WERI-Rb-1 (cell line): ENCODE data around the gene TEX55.

Experiments
- DNase-seq: peaks from one replicate; pipeline ENCODE4 v3.0.0-alpha.2; 2020
- H3K27ac ChIP-seq: fragments of 250-450 bp; sonication (Bioruptor Pico); 2 replicates; pipeline ENCODE4 v1.5.1; 2020; ENCODE audit warnings: mild to moderate bottlenecking, moderate library complexity
- H3K27me3 ChIP-seq: fragments of 250-450 bp; sonication (Bioruptor Pico); 2 replicates; pipeline ENCODE4 v1.5.1; 2021; ENCODE audit warnings: mild to moderate bottlenecking, low read depth, moderate library complexity; ENCODE audit not compliant: insufficient read depth, severe bottlenecking
- H3K36me3 ChIP-seq: fragments of 250-450 bp; sonication (Bioruptor Pico); 2 replicates; pipeline ENCODE4 v1.5.1; 2020; ENCODE audit warnings: mild to moderate bottlenecking, moderate library complexity
- H3K4me3 ChIP-seq: 2 replicates; pipeline ENCODE4 v1.5.1; 2011; ENCODE audit warnings: low read depth, mild to moderate bottlenecking, control low read depth, low read length
- H3K9me3 ChIP-seq: fragments of 250-450 bp; sonication (Bioruptor Pico); 2 replicates; pipeline ENCODE4 v1.5.1; 2021; ENCODE audit warnings: mild to moderate bottlenecking, moderate library complexity; ENCODE audit not compliant: severe bottlenecking
- TF ChIP-seq, protein P1 (sequence below): IDR thresholded peaks from 2 replicates; pipeline ENCODE4 v1.5.1; 2011; ENCODE audit warnings: low read depth, mild to moderate bottlenecking, control low read depth, inconsistent platforms, low read length

Gene TEX55

DNA sequence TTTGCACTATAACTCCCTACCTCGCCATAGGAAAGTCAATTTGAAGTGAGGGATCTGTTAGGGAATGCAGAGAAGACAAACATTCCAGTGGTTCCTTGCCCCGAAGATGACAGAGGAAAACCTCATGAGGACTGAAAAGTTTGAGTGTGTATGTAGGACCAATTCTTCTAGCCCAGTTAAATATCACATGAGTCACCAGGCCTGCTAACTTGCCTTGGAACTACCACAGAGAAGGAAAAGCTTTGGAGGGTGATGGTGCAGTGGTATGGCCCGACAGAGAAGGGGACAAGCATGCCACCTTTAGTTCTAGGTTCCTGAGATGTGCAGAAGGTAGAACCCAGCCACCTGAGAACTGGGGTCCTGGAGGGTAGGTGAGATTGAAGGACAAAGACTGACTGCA lies 24.9 kb downstream of the TEX55 start:
- H3K27me3 ChIP-seq, result peaks cover 7% of the 10 kb centered on the region
- no peak overlapping the region for H3K4me3 ChIP-seq
- no peaks in the 10 kb centered on the region for H3K36me3 ChIP-seq
- no peak for DNase-seq
- H3K27ac ChIP-seq, result no peak overlapping the region
- TF ChIP-seq, protein P1, sequence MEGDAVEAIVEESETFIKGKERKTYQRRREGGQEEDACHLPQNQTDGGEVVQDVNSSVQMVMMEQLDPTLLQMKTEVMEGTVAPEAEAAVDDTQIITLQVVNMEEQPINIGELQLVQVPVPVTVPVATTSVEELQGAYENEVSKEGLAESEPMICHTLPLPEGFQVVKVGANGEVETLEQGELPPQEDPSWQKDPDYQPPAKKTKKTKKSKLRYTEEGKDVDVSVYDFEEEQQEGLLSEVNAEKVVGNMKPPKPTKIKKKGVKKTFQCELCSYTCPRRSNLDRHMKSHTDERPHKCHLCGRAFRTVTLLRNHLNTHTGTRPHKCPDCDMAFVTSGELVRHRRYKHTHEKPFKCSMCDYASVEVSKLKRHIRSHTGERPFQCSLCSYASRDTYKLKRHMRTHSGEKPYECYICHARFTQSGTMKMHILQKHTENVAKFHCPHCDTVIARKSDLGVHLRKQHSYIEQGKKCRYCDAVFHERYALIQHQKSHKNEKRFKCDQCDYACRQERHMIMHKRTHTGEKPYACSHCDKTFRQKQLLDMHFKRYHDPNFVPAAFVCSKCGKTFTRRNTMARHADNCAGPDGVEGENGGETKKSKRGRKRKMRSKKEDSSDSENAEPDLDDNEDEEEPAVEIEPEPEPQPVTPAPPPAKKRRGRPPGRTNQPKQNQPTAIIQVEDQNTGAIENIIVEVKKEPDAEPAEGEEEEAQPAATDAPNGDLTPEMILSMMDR, result no peak
- H3K9me3 ChIP-seq, result no peaks in the 10 kb centered on the region

DNA sequence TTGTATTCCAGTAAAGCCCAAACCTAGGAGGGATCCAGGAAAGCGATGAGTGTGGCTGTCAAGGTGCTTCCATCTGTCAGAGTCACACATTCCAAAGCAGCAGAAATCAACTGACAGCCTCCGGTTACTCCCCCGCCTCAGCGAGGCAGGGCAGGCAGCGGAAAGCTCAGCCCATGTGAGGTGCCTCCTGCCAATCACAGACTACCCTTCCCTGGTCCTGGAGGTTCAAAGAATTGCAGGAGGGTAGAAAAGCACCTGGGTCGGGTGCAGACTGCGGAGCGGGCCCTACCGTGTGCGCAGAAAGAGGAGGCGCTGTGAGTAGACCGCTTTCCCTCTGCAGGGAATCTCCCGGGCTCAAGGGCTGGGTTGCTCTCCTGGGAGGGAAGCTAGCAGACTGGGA lies 27.4 kb downstream of the TEX55 start, which contains the start of gene UPK1B:
TSS of gene UPK1B (plus strand) at position 274 of the 400 bp plus-strand sequence. CDS start 13,144 bp downstream, outside the sequence.
- TF ChIP-seq, protein P1, result no peak
- Histone ChIP-seq H3K27ac (no peak within 1 kb of the TSS), H3K36me3 (no peaks in the 10 kb centered on the region), H3K4me3 (no peak within 1 kb of the TSS), H3K9me3 (no peaks in the 10 kb centered on the region), H3K27me3 (peaks cover 14% of the 10 kb centered on the region)
- DNase-seq, result no peak

DNA sequence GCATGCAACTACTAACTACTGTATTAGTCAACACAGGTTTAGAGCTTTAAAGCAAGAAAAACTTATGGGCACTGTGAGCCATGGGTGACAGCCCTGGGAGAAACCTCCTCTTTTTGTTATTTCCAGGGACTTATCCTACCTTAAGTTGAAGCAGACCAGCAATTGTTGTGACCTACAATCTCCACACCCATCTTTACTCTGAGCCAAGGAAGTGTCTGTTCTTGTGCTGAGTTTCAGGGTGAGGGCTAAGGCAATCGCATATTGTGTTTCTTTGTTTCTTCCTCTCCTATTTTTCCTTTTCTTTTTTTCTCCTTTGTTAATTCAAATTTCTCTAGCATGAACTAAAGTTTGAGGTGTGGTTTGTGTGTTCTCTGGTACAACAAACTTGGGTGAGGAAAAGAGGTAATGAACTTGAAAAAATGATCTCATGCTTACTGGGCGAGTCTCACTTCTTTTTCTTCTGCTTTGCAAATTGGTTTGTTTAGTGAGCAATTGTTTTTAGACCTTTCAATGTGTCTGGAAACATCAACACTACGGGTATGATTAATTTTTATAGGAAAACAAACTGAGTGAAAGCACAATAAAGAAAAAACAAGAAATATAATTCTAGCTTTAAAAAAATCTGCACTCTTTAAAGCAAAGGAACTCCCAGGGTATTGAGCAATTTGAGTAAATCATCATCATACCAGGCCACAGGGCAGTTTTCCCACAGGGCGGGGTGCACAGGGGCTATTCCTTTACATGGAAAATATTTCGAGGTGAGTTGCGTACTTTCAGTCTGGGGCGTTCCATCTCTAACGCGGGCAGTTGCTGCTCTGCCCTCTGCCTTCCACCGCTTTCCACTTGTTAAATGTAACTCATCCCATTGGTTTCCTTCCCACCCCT lies 30.1 kb downstream of the TEX55 start:
- peaks cover 14% of the 10 kb centered on the region for H3K27me3 ChIP-seq
- TF ChIP-seq, protein P1, result no peak
- no peak overlapping the region for H3K4me3 ChIP-seq
- H3K9me3 ChIP-seq, result no peaks in the 10 kb centered on the region
- H3K27ac ChIP-seq, result no peak overlapping the region
- DNase-seq, result no peak
- H3K36me3 ChIP-seq, result no peaks in the 10 kb centered on the region

DNA sequence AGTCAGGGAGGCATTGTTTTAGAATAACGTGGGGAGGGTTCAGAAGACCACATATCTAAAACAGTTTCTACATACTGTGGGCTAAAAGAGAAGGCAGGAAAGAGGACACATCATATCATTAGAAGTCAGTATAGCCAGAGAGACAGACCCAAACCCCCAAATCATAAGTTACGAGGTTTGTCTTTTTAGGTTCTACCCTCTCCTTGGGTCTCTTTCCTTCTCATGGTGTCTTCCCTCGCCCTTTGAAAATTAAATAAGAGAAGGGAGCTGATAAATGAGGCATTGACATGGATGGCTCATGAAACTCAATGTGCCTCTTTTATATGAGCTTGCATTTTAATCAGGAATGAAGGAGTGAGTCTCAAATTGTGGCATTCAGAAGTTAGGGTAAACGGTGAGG lies 30.8 kb downstream of the TEX55 start:
- no peak overlapping the region for H3K27ac ChIP-seq
- peaks cover 14% of the 10 kb centered on the region for H3K27me3 ChIP-seq
- no peaks in the 10 kb centered on the region for H3K9me3 ChIP-seq
- no peaks in the 10 kb centered on the region for H3K36me3 ChIP-seq
- H3K4me3 ChIP-seq, result no peak overlapping the region
- TF ChIP-seq, protein P1, result no peak
- no peak for DNase-seq

DNA sequence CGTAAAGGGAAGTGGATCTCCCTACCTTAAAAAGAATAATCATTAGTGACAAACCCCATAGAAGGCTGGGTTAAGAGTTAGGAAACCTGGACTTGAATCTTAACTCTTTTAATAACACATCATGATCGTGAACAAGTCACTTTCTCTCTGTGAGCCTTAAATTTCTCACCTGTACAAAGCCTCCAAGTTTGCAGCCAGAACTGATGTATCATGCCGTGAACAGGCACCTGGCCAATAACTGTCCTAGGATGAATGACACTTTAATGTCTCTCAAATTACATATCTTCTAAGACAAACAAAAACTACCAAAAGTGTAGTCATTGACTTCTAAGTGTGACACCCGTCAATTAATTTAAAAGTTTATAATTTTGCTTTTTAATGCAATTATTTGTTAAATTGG lies 31.4 kb downstream of the TEX55 start:
- no peak overlapping the region for H3K27ac ChIP-seq
- no peaks in the 10 kb centered on the region for H3K36me3 ChIP-seq
- no peaks in the 10 kb centered on the region for H3K9me3 ChIP-seq
- peaks cover 14% of the 10 kb centered on the region for H3K27me3 ChIP-seq
- DNase-seq, result no peak
- H3K4me3 ChIP-seq, result no peak overlapping the region
- TF ChIP-seq, protein P1, result no peak
